Superior temporal gyrus (tissue), 1 donor: ENCODE data around the gene CCDC68.
"Not testable (repeated sequence)": the region's sequence is repeated elsewhere in the genome, so short reads cannot be mapped to it uniquely, and the experiment has no call there.

Experiments
- DNase-seq: peaks from one replicate; pipeline ENCODE4 v3.0.0-alpha.2; 2016; ENCODE audit errors: extremely low spot score

CCDC68 gene

DNA sequence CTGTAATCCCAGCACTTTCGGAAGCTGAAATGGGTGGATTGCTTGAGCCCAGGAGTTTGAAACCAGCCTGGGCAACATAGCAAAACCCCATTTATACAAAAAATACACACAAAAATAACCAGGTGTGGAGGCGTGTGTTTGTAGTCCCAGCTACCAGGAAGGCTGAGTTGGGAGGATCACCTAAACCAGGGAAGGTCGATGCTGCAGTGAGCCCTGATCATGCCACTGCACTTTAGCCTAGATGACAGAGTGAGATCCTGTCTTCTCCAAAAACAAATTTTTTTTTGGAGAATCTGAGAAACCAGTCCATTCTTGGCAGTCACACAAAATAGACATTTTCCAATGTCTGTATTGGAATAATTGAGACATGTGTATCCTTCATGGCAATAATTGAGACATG, 84.2 kb downstream of the CCDC68 start:
- DNase-seq, result no peak

DNA sequence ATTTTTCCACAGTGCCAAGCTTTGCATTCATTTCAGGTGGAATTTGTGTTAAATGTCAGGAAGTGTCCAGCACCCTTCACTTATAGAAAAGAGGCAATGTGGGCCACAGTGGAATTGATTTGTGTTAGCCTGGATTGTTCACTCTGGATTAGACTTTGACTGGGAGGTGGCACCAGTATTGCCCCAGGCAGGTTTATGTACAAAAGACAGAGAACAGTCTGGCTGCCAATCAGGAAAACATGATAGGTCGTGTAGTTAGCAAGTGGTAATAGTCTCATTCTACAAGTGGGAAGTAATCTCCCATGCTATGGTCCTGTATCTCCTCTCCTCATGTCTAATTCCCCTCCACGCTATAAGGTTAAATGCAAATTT, 85.4 kb downstream of the CCDC68 start:
- no peak for DNase-seq

DNA sequence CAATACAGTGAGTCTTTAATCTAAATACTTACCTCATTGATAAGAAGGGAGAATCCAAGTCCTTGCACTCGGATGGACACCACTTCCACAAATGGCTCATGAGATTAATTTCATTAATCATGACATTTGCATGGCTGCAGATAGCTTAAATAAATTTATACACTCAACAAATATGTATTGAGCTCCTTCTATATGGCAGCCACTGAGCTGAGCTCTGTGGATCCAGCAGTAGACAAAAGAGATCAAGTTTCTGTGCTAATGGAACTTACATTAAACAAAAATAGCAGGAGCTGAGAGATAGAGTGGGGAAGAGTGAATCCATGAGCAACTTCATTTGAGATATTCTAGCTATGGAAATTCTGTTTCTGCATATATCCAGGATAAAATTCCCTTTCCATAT, 86.6 kb downstream of the CCDC68 start:
- no peak for DNase-seq

DNA sequence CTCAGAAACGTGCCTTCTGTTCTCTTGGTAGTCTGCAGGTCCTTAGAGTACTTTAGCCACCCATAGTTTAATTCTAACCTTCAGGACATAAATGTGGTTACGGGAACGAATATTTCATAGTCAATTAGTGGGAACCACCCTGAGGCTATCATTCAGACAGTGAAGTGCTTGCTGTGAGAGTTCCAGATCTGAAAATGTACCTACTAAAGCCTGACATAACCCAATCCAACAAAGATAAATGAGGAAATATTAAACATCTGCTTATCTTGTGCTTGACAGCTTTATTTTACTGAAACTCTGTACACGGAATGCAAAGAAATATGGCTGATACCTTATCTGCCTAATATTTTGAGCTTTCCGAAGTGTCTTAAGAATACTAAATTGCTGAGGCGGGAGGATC, 88.0 kb downstream of the CCDC68 start:
- no peak for DNase-seq

DNA sequence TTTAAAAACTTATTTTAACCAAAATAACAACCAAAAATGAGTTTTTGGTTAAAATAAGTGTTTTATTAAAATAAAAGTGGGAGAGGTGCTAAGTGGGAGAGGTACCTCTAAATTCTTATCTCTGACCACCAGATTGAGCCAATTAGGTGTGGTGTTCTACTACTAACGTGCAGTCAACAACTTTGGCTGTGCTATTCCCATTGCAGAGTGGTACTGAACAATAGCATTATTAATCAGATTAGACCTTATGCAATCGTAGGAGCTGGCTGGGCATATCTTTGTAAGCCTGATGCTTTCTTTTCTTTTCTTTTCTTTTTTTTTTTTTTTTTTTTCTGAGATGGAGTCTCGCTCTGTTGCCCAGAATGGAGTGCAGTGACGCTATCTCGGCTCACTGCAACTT, 92.1 kb downstream of the CCDC68 start:
- no peak for DNase-seq

DNA sequence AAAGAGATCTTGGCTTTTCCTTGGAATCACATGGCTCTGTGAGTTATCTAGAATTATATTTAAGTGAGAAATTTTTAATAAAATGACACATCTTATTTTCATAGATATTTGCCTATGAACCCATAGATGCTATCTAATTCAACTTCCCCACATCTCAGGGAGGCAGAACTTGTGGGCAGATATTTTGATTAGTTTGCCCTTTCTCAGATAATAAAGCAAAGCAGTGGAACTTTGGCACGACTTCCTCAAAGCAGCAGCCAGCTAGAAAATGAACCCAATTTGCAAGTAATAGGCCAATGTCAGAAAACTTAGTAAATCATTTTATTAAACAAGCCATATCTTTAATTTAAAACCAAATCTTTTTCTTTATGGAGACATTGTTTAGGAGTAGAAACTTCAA, 98.3 kb downstream of the CCDC68 start:
- DNase-seq, result no peak

DNA sequence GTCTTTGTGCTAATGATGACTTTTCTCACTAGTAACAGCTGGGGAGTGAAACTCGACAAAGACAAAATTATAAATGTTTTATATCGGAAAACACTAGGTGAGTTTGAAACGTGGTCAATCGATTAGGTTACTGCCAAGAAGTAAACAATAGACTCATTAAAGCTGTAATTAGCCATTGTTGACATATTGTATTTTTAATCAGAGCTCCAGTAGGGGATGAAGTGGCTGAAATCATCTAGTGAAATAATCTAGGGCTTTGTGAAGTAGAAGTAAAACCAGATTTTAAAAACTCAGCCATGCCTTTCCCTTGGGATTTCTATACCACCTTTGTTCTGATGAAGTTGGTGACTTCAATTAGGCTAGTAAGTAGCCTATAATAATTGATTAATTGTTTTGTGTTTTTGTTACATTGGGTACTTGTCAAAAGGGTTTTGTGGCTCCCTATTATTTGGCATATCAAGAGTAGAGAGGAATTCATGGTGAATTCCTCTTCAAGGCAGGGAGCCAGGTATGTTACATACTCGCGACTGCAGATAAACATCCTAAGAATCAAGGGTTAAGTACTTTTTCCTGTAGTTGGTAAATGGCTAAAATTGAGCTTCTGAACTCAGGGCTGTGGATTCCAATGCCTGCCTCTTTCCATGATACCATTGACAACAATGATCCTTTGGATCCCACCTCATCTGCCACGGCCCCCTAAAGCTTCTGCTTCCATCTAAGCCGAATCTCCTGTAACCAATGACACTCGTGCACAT, 99.4 kb downstream of the CCDC68 start:
- no peak for DNase-seq

DNA sequence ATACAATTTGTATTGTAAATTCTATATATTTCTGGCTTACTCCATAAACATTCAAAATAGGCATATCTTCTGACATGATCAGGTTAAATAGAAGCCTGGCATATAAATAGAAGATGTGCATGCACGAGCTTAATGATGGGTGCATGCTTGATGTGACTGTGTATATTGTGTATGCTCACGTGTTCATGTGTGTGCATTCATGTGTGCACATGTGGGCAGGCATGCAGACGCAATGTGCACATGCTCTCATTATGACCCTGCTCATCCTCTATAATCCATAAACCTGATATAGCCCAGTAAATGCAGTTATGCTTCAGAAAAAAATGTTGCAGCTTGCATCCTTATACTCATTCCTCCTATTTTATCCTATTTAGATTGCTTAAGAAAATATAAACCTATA, 101.8 kb downstream of the CCDC68 start:
- no peak for DNase-seq

DNA sequence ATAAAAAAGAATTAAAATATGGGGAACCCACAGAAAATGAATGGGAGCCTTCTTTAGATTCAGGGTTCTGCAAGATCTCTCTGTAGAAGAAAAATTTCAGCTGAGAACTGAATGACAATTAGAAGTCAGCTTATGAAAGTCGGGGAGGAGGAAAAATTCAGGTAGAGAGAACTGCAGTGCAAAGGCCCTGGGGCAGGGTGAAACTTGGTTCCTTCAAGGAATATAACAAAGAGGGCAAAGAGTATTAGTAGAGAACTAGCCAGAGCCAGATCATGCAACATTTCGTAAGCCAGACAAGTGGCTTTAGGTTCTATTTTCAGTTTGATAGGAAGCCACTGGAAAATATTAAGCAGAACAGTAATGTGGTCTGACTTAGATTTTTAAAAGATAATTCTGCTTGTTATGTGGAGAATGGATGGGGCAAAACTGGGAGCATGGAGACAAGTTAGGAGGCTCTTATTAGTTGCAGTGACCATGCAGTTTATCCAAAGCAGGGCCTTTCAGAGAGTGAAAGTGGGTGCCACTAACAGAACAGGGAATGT, 103.1 kb downstream of the CCDC68 start:
- DNase-seq, result no peak

DNA sequence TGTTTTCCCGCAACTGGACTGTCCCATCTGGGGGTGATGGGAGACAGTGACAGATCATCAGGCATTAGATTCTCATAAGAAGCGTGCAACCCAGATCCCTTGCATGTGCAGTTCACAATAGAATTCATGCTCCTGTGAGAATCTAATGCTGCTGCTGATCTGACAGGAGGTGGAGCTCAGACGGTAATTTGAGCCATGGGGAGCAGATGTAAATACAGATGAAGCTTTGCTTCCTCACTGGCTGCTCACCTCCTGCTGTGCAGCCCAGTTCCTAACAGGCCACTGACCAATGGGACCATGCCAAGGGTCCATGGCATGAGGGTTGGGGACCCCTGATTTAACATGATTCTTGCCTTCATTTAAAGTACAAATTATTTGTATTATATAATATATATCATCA, 104.2 kb downstream of the CCDC68 start:
- DNase-seq, result not testable (repeated sequence)

DNA sequence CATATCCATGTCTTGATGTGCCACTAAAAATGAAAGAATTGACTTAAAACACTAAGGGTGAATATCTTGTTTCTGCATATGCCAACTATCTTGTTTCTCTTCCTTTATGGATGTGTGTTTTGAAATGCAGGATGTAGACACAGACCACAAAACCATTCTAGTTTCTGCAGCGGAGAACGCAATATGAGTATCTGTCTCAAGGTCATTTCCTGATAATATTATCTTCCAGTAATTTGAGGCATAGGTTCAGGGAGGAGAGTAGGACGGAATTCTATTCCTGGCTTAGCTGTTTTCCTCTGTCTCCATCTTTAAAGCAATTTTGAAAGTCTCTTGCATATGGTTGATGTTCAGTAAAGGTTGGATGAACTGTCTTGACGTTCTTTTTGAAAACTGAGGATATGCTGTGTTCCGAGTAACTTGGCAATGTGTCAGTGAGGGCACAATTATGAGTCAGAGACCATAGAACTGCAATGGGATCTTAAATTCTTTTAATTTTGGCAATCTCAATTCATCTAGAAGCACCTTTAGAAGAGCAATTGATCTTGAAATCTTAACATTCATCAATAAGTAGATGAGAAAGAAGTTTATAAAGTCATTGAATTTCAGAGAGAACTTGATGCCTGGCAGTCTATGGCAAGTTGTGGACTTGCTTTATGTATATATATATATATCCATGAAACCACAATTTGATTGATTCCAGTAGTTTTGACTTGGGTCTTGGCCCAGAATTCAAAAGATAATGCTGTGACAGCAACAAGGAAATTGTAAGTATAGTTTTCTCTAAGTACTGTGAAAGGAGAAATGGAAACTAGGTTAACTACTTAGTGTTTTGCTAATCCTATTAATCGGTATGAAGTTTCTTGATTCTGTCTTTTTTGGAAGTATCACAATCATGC, 106.2 kb downstream of the CCDC68 start:
- no peak for DNase-seq
